Neural cell (in vitro differentiated cells): ENCODE results near the gene IRF4. TPM values are rescaled to one million over a fixed set of nuclear protein-coding genes. Genes with fewer than 3 reads are reported as not detected.

Experiments
- H2AFZ ChIP-seq: fragments of 200-600, 300-800 bp; sonication (generic), shearing (Covaris generic); 2 replicates; pipeline ENCODE4 v1.6.0; 2014; ENCODE audit warnings: low read depth, mild to moderate bottlenecking, antibody characterized with exemption, low read length, moderate library complexity
- H3F3A ChIP-seq: fragments of 200-600 bp; shearing (Covaris generic); 2 replicates; pipeline ENCODE4 v1.6.1; 2016; ENCODE audit warnings: mild to moderate bottlenecking, moderate library complexity, mixed read lengths, antibody characterized with exemption, low read length; ENCODE audit not compliant: insufficient read depth, poor library complexity, severe bottlenecking
- H3K27ac ChIP-seq: fragments of 200-600, 300-800 bp; sonication (generic), shearing (Covaris generic); 2 replicates; pipeline ENCODE4 v1.5.1; 2014; ENCODE audit warnings: mild to moderate bottlenecking, low read length, moderate library complexity
- H3K27me3 ChIP-seq: fragments of 300-800, 200-600 bp; sonication (generic), shearing (Covaris generic); 2 replicates; pipeline ENCODE4 v1.6.0; 2014; ENCODE audit warnings: mild to moderate bottlenecking, low read depth, low read length, moderate library complexity; ENCODE audit not compliant: insufficient read depth
- H3K36me3 ChIP-seq: fragments of 300-800, 200-600 bp; sonication (generic), shearing (Covaris generic); 2 replicates; pipeline ENCODE4 v1.5.1; 2014; ENCODE audit warnings: mild to moderate bottlenecking, antibody characterized with exemption, low read length, moderate library complexity; ENCODE audit not compliant: insufficient read depth
- H3K4me2 ChIP-seq: fragments of 300-800, 200-600 bp; sonication (generic), shearing (Covaris generic); 2 replicates; pipeline ENCODE4 v1.6.0; 2014; ENCODE audit warnings: mild to moderate bottlenecking, low read length
- H3K4me3 ChIP-seq: fragments of 300-800, 200-600 bp; sonication (generic), shearing (Covaris generic); 2 replicates; pipeline ENCODE4 v1.5.1; 2014; ENCODE audit warnings: mild to moderate bottlenecking, low read length, moderate library complexity
- H3K79me2 ChIP-seq: fragments of 200-600 bp; shearing (Covaris generic); replicated peaks from 2 replicates; pipeline ENCODE4 v1.6.0; 2014; ENCODE audit warnings: mild to moderate bottlenecking, low read length, moderate library complexity; ENCODE audit not compliant: insufficient read depth
- H3K9ac ChIP-seq: fragments of 300-800, 200-600 bp; sonication (generic), shearing (Covaris generic); 2 replicates; pipeline ENCODE4 v1.6.1; 2016; ENCODE audit warnings: mild to moderate bottlenecking, low read length, mixed read lengths
- H3K9me2 ChIP-seq: fragments of 200-600 bp; shearing (Covaris generic); 2 replicates; pipeline ENCODE4 v1.6.1; 2016; ENCODE audit warnings: mild to moderate bottlenecking, low read length, mixed read lengths; ENCODE audit not compliant: insufficient read depth
- H3K9me3 ChIP-seq: fragments of 200-600, 300-800 bp; sonication (generic), shearing (Covaris generic); 2 replicates; pipeline ENCODE4 v1.6.1; 2016; ENCODE audit warnings: mild to moderate bottlenecking, mixed run types, low read length, moderate library complexity, mixed read lengths
- H4K20me1 ChIP-seq: fragments of 200-600 bp; shearing (Covaris generic); 2 replicates; pipeline ENCODE4 v1.6.1; 2016; ENCODE audit warnings: mild to moderate bottlenecking, mixed run types; ENCODE audit not compliant: insufficient read depth
- CTCF ChIP-seq: fragments of 450-650 bp; IDR thresholded peaks from 2 replicates; pipeline ENCODE4 v1.5.1; 2014; ENCODE audit warnings: antibody characterized with exemption, mild to moderate bottlenecking, moderate library complexity; ENCODE audit not compliant: poor library complexity, severe bottlenecking
- EP300 ChIP-seq: fragments of 450-650 bp; conservative IDR thresholded peaks from 2 replicates; pipeline ENCODE4 v1.6.1; 2014; ENCODE audit warnings: antibody characterized with exemption, mild to moderate bottlenecking, moderate library complexity; ENCODE audit not compliant: poor library complexity, severe bottlenecking
- EZH2 ChIP-seq: fragments of 200-600, 300-800 bp; shearing (Covaris generic), sonication (generic); IDR thresholded peaks from 2 replicates; pipeline ENCODE4 v1.6.1; 2014; ENCODE audit warnings: antibody characterized with exemption, low read length, borderline replicate concordance, mild to moderate bottlenecking; ENCODE audit not compliant: insufficient read depth, poor library complexity, severe bottlenecking
- MXI1 ChIP-seq: fragments of 450-650 bp; conservative IDR thresholded peaks from 2 replicates; pipeline ENCODE4 v1.6.1; 2014; ENCODE audit warnings: antibody characterized with exemption, mild to moderate bottlenecking; ENCODE audit not compliant: poor library complexity, severe bottlenecking
- POLR2AphosphoS5 ChIP-seq: IDR thresholded peaks from 2 replicates; pipeline ENCODE4 v1.6.1; 2012
- RAD21 ChIP-seq: fragments of 450-650 bp; conservative IDR thresholded peaks from 2 replicates; pipeline ENCODE4 v1.6.1; 2014; ENCODE audit warnings: antibody characterized with exemption, mild to moderate bottlenecking, moderate library complexity
- REST ChIP-seq: IDR thresholded peaks from 2 replicates; pipeline ENCODE4 v1.6.1; 2012; ENCODE audit warnings: borderline replicate concordance
- SMC3 ChIP-seq: fragments of 450-650 bp; conservative IDR thresholded peaks from 2 replicates; pipeline ENCODE4 v1.6.1; 2014; ENCODE audit warnings: antibody characterized with exemption, mild to moderate bottlenecking, moderate library complexity; ENCODE audit not compliant: poor library complexity
- TAF1 ChIP-seq: IDR thresholded peaks from 2 replicates; pipeline ENCODE4 v1.6.1; 2012; ENCODE audit warnings: low read depth
- polyA plus RNA-seq: library from polyadenylated mRNA; depleted of rRNA; stranded (reverse); fragments of >200 nt; gene quantifications from 2 replicates; pipeline ENCODE4 v1.2.3, GENCODE V29; 2014

Gene IRF4
- polyA plus RNA-seq, 1 donor from 2014 or later = 0.05 TPM

GRCh38 chr6:366389-367297 lies 24.9 kb upstream of the IRF4 start:
- H3K27ac ChIP-seq = no peak overlapping the region
- no peaks in the 10 kb centered on the region for H3F3A ChIP-seq
- no peak overlapping the region for H3K4me3 ChIP-seq
- H3K27me3 ChIP-seq = no peaks in the 10 kb centered on the region
- H3K79me2 ChIP-seq = no peaks in the 10 kb centered on the region
- H3K36me3 ChIP-seq = no peaks in the 10 kb centered on the region
- no peak overlapping the region for H3K4me2 ChIP-seq
- H4K20me1 ChIP-seq = no peaks in the 10 kb centered on the region
- H2AFZ ChIP-seq = no peak overlapping the region
- no peaks in the 10 kb centered on the region for H3K9me2 ChIP-seq
- peaks cover 15% of the 10 kb centered on the region for H3K9me3 ChIP-seq
- TF ChIP-seq TAF1 (no peak), RAD21 (no peak), POLR2AphosphoS5 (no peak), EP300 (no peak), CTCF (no peak), SMC3 (no peak), EZH2 (no peak), REST (no peak), MXI1 (no peak)
- no peak overlapping the region for H3K9ac ChIP-seq

- Histone ChIP-seq H3K27me3 (no peaks in the 10 kb centered on the region), H3K9me2 (no peaks in the 10 kb centered on the region), H3K79me2 (no peaks in the 10 kb centered on the region), H3F3A (no peaks in the 10 kb centered on the region), H3K9ac (no peak overlapping the region), H3K4me2 (no peak overlapping the region), H3K4me3 (no peak overlapping the region), H3K27ac (no peak overlapping the region), H3K36me3 (no peaks in the 10 kb centered on the region), H4K20me1 (no peaks in the 10 kb centered on the region), H3K9me3 (peaks cover 15% of the 10 kb centered on the region), H2AFZ (no peak overlapping the region)
- TF ChIP-seq RAD21 (no peak), EZH2 (no peak), SMC3 (no peak)
These were observed 24.2 kb upstream of the IRF4 start for GRCh38 chr6:367298-367794.
